ENCODE results near the gene ENTHD1.

Gene ENTHD1

DNA sequence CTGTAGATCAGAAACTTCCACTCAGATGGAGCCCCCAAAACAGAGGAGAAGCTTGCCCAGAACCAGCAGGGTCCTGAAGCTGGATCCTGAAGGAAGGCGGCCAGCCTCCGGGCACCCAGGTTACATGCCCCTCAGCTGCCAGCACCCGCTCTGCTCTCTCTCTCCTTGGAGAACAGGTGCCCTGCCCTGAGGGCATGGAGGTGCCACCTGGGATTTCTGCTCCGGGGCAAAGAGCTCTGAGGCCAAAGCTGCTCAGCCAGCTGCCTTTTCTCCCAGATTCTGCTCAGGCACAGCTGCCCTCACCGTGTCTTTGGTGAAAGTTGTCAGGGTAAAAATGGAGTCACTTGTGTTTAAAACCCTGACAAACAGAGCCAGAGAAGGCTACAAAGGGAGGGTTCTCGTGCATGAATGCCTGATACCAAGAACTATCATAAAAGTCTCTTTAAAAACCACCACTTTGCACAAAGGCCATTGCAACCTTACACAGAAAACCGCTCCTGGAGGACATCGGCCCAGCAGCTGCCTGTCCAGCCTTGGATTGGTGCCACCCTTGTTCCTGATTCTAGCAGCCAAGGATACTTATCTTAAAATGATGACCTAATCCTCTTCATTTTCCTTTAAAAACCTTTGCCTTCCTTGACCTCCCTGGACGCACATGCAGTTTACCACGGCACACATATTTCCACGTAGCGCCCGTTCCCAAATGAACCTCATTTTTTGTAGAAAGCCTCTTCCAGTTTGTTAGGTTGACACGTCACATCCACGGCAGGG lies 183.0 kb downstream of the ENTHD1 start:
- DNase-seq, result peak; percentile 13

GRCh38 chr22:39707816-39708215 lies 185.7 kb downstream of the ENTHD1 start:
- DNase-seq, result no peak

DNA sequence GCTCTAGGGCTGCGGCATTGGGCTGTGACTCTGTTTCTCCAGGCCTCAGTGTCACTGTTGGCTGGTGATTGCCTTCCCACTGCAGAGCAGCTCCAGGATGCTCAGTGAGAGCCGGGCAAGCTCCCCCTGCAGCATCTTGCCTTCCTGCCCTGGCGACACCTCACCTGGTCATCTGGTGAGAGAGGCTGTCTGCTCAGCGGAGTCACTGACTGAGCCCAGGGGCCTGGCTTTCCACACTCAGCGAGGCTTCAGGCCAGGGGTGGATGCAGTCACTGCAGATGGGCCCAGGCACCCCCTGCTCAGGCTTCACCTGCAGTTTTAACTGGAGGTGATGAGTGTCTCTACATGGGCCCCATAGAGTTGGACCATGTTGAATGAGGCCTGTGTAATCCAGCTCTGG lies 186.2 kb downstream of the ENTHD1 start:
- no peak for DNase-seq

DNA sequence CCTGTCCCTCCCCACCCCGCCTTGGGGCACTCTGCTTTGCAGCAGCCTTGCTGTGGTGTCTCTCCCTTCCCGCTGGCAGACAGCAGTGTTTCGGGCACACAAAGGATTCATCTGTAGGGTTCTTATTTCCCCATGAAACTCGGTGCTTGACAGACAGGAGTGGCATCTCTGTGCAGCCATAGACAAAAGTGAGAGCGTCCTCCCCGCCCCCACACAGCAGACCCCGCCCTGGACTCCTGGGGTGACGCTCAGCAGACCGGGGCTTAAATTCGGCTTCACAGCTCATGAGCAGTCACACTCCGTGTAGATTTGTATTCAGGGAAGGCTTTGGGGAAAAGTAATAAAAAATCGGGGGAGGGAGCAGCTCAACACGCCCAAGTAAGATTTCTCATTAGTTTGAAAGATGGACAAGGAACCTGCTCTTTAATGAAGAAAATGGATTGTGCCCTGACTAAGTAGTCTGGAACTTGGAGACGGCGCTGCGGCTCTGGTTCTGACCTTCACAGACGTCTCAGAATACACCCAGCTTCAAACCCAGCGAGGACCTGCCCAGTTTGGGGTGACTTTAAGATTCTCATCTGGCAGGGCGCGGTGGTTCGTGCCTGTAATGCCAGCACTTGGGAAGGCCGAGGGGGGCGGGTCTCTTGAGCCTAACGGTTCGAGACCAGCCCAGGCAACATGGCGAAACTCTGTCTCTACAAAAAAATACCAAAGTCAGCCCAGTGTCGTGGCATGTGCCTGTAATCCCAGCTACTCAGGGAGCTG lies 187.0 kb downstream of the ENTHD1 start:
- no peak for DNase-seq

GRCh38 chr22:39705386-39705785 lies 188.2 kb downstream of the ENTHD1 start:
- no peak for DNase-seq

DNA sequence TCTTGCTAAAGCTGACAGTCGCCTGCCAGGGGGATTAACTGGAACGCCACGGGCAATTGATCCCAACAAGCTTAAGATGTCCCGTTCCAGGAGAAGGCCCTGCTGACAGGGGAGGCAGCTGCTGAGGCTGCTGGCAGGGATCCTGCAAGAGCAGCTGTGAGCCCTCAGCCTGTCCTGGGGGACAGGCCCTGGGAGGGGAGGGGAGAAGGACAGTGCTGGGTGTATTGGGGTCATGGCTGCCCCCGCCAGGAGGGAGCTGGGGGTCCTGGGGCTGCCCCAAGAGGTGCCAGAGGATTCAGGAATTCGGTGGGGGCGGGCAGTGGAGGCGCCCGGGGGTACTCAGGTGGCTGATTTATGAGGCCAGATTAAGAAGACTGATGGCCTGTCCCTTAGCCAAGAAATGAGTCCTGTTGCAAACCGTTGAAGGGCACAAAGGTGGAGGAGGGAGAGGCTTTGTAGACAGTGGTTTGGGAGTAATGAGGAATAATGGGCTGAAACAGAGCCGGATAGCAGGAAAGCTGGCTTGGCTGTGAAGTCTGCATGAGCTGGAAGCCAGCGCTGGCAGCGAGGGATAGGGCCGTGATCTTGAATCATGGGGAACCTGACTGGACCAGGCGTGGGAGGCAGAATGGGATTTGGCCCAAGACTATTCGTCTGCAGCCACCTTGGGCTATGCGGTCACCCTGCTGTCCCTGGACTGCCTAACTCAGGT lies 189.5 kb downstream of the ENTHD1 start:
- no peak for DNase-seq

- DNase-seq, result no peak
Measured at GRCh38 chr22:39703091-39703490, 190.5 kb downstream of the ENTHD1 start.

DNA sequence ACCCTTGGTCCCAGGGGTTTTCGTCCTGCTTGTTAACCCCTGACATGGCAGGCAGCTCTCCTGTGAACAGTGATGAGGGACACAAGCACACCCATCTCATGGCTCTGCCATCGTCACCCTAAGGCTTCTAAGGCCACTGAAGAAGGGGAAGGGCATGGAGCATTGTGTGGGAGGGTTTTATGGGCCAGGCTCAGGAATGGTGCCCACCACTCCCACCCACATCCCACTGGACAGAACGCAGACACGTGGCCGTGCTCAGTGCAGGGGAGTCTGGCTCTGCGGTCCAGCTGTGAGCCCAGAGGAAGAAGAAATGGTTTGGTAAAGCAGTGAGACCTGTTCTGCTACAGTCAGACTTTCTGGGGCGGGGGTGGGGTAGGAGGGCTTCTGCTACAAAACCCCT lies 193.0 kb downstream of the ENTHD1 start:
- DNase-seq, result no peak

- peak; percentile 89 for DNase-seq
Measured at GRCh38 chr22:39699631-39700360, 193.8 kb downstream of the ENTHD1 start.

- DNase-seq, result no peak
Measured at GRCh38 chr22:39697790-39698430, 195.7 kb downstream of the ENTHD1 start.

- no peak for DNase-seq
Measured at GRCh38 chr22:39693943-39694500, 199.5 kb downstream of the ENTHD1 start.

All from NCI-H146 (cell line).